K562 (cell line): ENCODE measurements around the gene CUX1. TPM values are rescaled to one million over a fixed set of nuclear protein-coding genes. Genes with fewer than 3 reads are reported as not detected.

Experiments used
- ATAC-seq: fragments of 200-7000 bp; cut with Tn5 transposase; 3 replicates; pipeline ENCODE4 v1.9.1; 2020; ENCODE audit warnings: moderate library complexity
- BruUV-seq: library from RNA; stranded (reverse); fragments of 400-500 nt; replicated peaks from 2 replicates; lab custom pipeline; 2021; lab: Mats Ljungman, UMichigan
- CTCF ChIA-PET: fragments of 300-600 bp; formaldehyde crosslinking; extraction: SDS; loops from one replicate; lab custom pipeline; 2021; ENCODE audit warnings: low intra/inter-chr PET ratio; lab: Yijun Ruan, JAX
- POLR2A ChIA-PET: fragments of 300-600, 350-650 bp; sonication (Branson Sonifier 250); formaldehyde crosslinking; extraction: SDS; loops from one replicate; lab custom pipeline; 2021; ENCODE audit warnings: antibody characterized with exemption, inconsistent platforms; lab: Yijun Ruan, JAX
- DNase-seq, 4 experiments: peaks; one replicate each; pipeline versions ENCODE4 v3.0.0 to v3.0.0-alpha.2; 2011 to 2018; ENCODE audit warnings: low spot score in 3 of 4, mixed read lengths in 3 of 4; ENCODE audit errors: extremely low read depth in 1 of 4
- FAIRE-seq: peaks from 2 replicates; lab custom pipeline; 2011; peaks lifted over from hg19 to GRCh38; lab: Jason Lieb, UNC
- H2AFZ ChIP-seq: 2 replicates; pipeline ENCODE4 v1.6.0; 2011; ENCODE audit warnings: low read depth, low read length, control low read depth, inconsistent platforms
- H3K27ac ChIP-seq: fragments of 200-600 bp; 3 replicates; pipeline ENCODE4 v1.8.0; 2011; ENCODE audit warnings: low read depth, mild to moderate bottlenecking, control low read depth, inconsistent platforms, low read length, moderate library complexity, mixed read lengths; ENCODE audit errors: extremely low read depth
- H3K27me3 ChIP-seq, 2 experiments: fragments of 300-600 bp in 1 of 2; 2 replicates in 1 of 2; 3 replicates in 1 of 2; pipeline versions ENCODE4 v1.6.0 to v1.8.0; 2011; ENCODE audit warnings: inconsistent platforms in 2 of 2, low read length in 2 of 2, mild to moderate bottlenecking in 1 of 2, mixed read lengths in 1 of 2, moderate library complexity in 1 of 2; ENCODE audit not compliant: control insufficient read depth in 2 of 2, insufficient read depth in 2 of 2
- H3K36me3 ChIP-seq: fragments of 300-600 bp; 3 replicates; pipeline ENCODE4 v1.8.0; 2011; ENCODE audit warnings: mild to moderate bottlenecking, low read length, inconsistent platforms; ENCODE audit not compliant: control insufficient read depth, insufficient read depth
- H3K4me1 ChIP-seq, 2 experiments: fragments of 200-600 bp in 1 of 2; replicated peaks in 1 of 2; 2 replicates in 1 of 2; 3 replicates in 1 of 2; pipeline versions ENCODE4 v1.5.1 to v1.8.0; 2011; ENCODE audit warnings: inconsistent platforms in 2 of 2, low read length in 2 of 2, mild to moderate bottlenecking in 1 of 2, mixed read lengths in 1 of 2, moderate library complexity in 1 of 2; ENCODE audit not compliant: control insufficient read depth in 2 of 2, insufficient read depth in 2 of 2
- H3K4me2 ChIP-seq: 2 replicates; pipeline ENCODE4 v1.6.1; 2011; ENCODE audit warnings: low read length, control low read depth, inconsistent platforms, mixed read lengths; ENCODE audit not compliant: insufficient read depth
- H3K4me3 ChIP-seq: fragments of 200-600 bp; sonication (generic), shearing (Covaris generic); 2 replicates; pipeline ENCODE4 v1.5.1; 2016; ENCODE audit warnings: control low read depth, inconsistent platforms
- H3K79me2 ChIP-seq: fragments of 200-600 bp; 3 replicates; pipeline ENCODE4 v1.8.0; 2011; ENCODE audit warnings: low read length, inconsistent platforms; ENCODE audit not compliant: control insufficient read depth, insufficient read depth
- H3K9ac ChIP-seq, 2 experiments: 2 replicates each; pipeline versions ENCODE4 v1.6.0 to v1.6.1; 2011; ENCODE audit warnings: low read depth in 2 of 2, low read length in 2 of 2, control low read depth in 1 of 2, inconsistent platforms in 1 of 2, mild to moderate bottlenecking in 1 of 2, mixed read lengths in 1 of 2; ENCODE audit not compliant: insufficient read depth in 1 of 2
- H3K9me1 ChIP-seq: one replicate; pipeline ENCODE4 v1.6.0; 2011; ENCODE audit warnings: inconsistent platforms, mild to moderate bottlenecking, low read length, moderate library complexity; ENCODE audit not compliant: control insufficient read depth, insufficient read depth
- H3K9me3 ChIP-seq: replicated peaks from 2 replicates; pipeline ENCODE4 v1.5.1; 2011; ENCODE audit warnings: low read depth, low read length, inconsistent platforms; ENCODE audit not compliant: control insufficient read depth, insufficient read depth
- H4K20me1 ChIP-seq: replicated peaks from 2 replicates; pipeline ENCODE4 v1.6.1; 2011; ENCODE audit warnings: low read length, inconsistent platforms, mixed read lengths; ENCODE audit not compliant: control insufficient read depth, insufficient read depth
- ASH1L ChIP-seq: fragments of 450-650 bp; IDR thresholded peaks from 2 replicates; pipeline ENCODE4 v1.6.1; 2018; ENCODE audit warnings: borderline replicate concordance, mild to moderate bottlenecking, low read depth; ENCODE audit not compliant: partially characterized antibody
- C11orf30 ChIP-seq: fragments of 450-650 bp; IDR thresholded peaks from 2 replicates; pipeline ENCODE4 v1.6.1; 2016; ENCODE audit warnings: low read depth, mild to moderate bottlenecking
- CBFA2T3 ChIP-seq: fragments of 450-650 bp; IDR thresholded peaks from 2 replicates; pipeline ENCODE4 v1.6.1; 2017
- CREB1 ChIP-seq, 2 experiments: sonication (generic) in 1 of 2; formaldehyde crosslinking in 1 of 2; IDR thresholded peaks; 2 replicates each; pipeline versions ENCODE4 v1.6.1 to v1.8.0; 2012 to 2022; ENCODE audit warnings: inconsistent platforms in 1 of 2, mild to moderate bottlenecking in 1 of 2, missing genetic modification reagents in 1 of 2, moderate library complexity in 1 of 2
- HDAC2 ChIP-seq: fragments of 450-650 bp; IDR thresholded peaks from 2 replicates; pipeline ENCODE4 v1.6.1; 2016; ENCODE audit warnings: mild to moderate bottlenecking
- HLTF ChIP-seq: fragments of 450-650 bp; IDR thresholded peaks from 2 replicates; pipeline ENCODE4 v1.6.1; 2016
- SAFB2 ChIP-seq: fragments of 200-400 bp; formaldehyde crosslinking; IDR thresholded peaks from 2 replicates; pipeline ENCODE4 v1.6.1; 2018; ENCODE audit warnings: borderline replicate concordance, low read length, low read depth, moderate library complexity; ENCODE audit not compliant: severe bottlenecking
- STAT6 ChIP-seq: sonication (generic); formaldehyde crosslinking; IDR thresholded peaks from 2 replicates; pipeline ENCODE4 v1.8.1; 2023; ENCODE audit warnings: mild to moderate bottlenecking, missing genetic modification reagents
- TBL1XR1 ChIP-seq, 2 experiments: IDR thresholded peaks; 2 replicates each; pipeline ENCODE4 v1.6.1; 2012; ENCODE audit warnings: improper control_type of control experiment in 2 of 2, low read length in 2 of 2, mild to moderate bottlenecking in 1 of 2
- TCFL5 ChIP-seq: fragments of 250-450 bp; sonication (Bioruptor Pico); conservative IDR thresholded peaks from 2 replicates; pipeline ENCODE4 v1.6.1; 2021; ENCODE audit warnings: mild to moderate bottlenecking, moderate library complexity, matching md5 sums
- THRA ChIP-seq: fragments of 450-650 bp; IDR thresholded peaks from 2 replicates; pipeline ENCODE4 v1.6.1; 2017; ENCODE audit warnings: mild to moderate bottlenecking, moderate library complexity
- ZNF134 ChIP-seq: fragments of 250-450 bp; sonication (Bioruptor Pico); conservative IDR thresholded peaks from 2 replicates; pipeline ENCODE4 v1.4.0; 2020
- ZNF277 ChIP-seq: fragments of 250-450 bp; sonication (Bioruptor Pico); IDR thresholded peaks from 2 replicates; pipeline ENCODE4 v1.8.0; 2022; ENCODE audit warnings: inconsistent platforms, mild to moderate bottlenecking, moderate library complexity, borderline replicate concordance
- WGBS: fragments of 100-300 bp; shearing (Covaris generic); methylation state at CpG from one replicate; pipeline ENCODE4 v1.1.6; 2016; ENCODE audit warnings: low coverage, mixed read lengths; ENCODE audit not compliant: insufficient coverage; ENCODE audit errors: missing lambda C conversion rate; 5-methylcytosine and 5-hydroxymethylcytosine counted together
- in situ Hi-C: fragments of 300-500 bp; cut with MboI; formaldehyde crosslinking; loops from 4 replicates; pipeline ENCODE4 v1.15.0; 2018; ENCODE audit warnings: inconsistent platforms, mixed read lengths
- intact Hi-C: fragments of 100-400 bp; cut with micrococcal nuclease; formaldehyde crosslinking; loops from 2 replicates; pipeline ENCODE4 v1.14.2; 2022
- polyA plus RNA-seq, 8 experiments: library from polyadenylated mRNA; depleted of rRNA in 4 of 8; stranded (reverse) in 5 of 8; unstranded in 3 of 8; fragments of >200 nt; fragmentation: Nextera tagmentation in 2 of 8; fragmentation: Illumina TruSeq in 1 of 8; extraction: Ambion mirVana in 2 of 8; extraction: Trizol in 1 of 8; gene quantifications; 2 replicates each; pipeline versions ENCODE4 v1.2.1 to v1.2.3, GENCODE V29; 2011 to 2014; ENCODE audit warnings: inconsistent platforms in 1 of 8, missing spikeins in 1 of 8
- total RNA-seq, 7 experiments: library from RNA; depleted of rRNA in 6 of 7; stranded (reverse); fragments of >200 nt in 6 of 7; fragmentation: Illumina TruSeq in 2 of 7; extraction: Trizol in 2 of 7; gene quantifications; 2 replicates each; pipeline versions ENCODE4 v1.2.1 to v1.2.3, GENCODE V29; 2011 to 2021; ENCODE audit warnings: low replicate concordance in 1 of 7
- TF ChIP-seq, protein P1 (sequence below): fragments of 250-450 bp; sonication (Bioruptor Pico); IDR thresholded peaks from 2 replicates; pipeline ENCODE4 v1.8.0; 2022; ENCODE audit warnings: moderate library complexity, mild to moderate bottlenecking, inconsistent platforms

The CUX1 gene
- total and polyA plus RNA-seq, 9 of the 15 experiments (the other 6 are each of a cell fraction or from before 2014, with no cell fraction given) = 3.6 to 55.3 (median 25.2) TPM

- Histone ChIP-seq H3K9ac (no peak overlapping the region), H3K36me3 (peaks cover 12% of the 10 kb centered on the region), H3K79me2 (peaks cover 8% of the 10 kb centered on the region; the same call in 2 of the 3 replicates), H3K27ac (no peak overlapping the region), H3K4me1 (peaks cover 29 to 35% of the 10 kb centered on the region in 2 experiments; a peak in 4 of 5 replicates), H2AFZ (no peak overlapping the region), H3K9me3 (peaks cover 7% of the 10 kb centered on the region), H3K4me3 (no peak overlapping the region), H4K20me1 (no peaks in the 10 kb centered on the region; the same call in 1 of the 2 replicates), H3K9me1 (no peaks in the 10 kb centered on the region), H3K27me3 (no peaks in the 10 kb centered on the region), H3K4me2 (no peak overlapping the region)
- ATAC-seq (no peak), FAIRE-seq (no peak), DNase-seq (no peak)
- no TSS peak for BruUV-seq
- intact Hi-C loops (loop anchor here (5.0 kb wide), 2 partner anchors 181 to 266 kb away; partner anchors contain the start of gene CUX1), in situ Hi-C loops (no loop called here)
- ChIA-PET POLR2A (no interaction called here), CTCF (no interaction called here)
- WGBS = 92% methylated on average over 5 of the region's 5 CpGs
- TF ChIP-seq, protein P1, sequence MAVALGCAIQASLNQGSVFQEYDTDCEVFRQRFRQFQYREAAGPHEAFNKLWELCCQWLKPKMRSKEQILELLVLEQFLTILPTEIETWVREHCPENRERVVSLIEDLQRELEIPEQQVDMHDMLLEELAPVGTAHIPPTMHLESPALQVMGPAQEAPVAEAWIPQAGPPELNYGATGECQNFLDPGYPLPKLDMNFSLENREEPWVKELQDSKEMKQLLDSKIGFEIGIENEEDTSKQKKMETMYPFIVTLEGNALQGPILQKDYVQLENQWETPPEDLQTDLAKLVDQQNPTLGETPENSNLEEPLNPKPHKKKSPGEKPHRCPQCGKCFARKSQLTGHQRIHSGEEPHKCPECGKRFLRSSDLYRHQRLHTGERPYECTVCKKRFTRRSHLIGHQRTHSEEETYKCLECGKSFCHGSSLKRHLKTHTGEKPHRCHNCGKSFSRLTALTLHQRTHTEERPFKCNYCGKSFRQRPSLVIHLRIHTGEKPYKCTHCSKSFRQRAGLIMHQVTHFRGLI (CRISPR knock-in tag) = no peak
- TF ChIP-seq C11orf30 (no peak), TCFL5 (no peak), CBFA2T3 (no peak), SAFB2 (no peak), THRA (no peak), STAT6 (CRISPR knock-in tag) (no peak), ZNF277 (CRISPR knock-in tag) (no peak), TBL1XR1 (IDR thresholded peaks at IDR 0.05; ENCODE audit: low read length in 2 of 2) (no peak), CREB1 (IDR thresholded peaks at IDR 0.05) (no peak), CREB1 (CRISPR knock-in tag; IDR thresholded peaks at IDR 0.05) (no peak), HDAC2 (no peak), HLTF (no peak), ZNF134 (CRISPR knock-in tag) (no peak), ASH1L (no peak)
Measured at GRCh38 chr7:102082693-102083368, 265.4 kb downstream of the CUX1 start.
